Measurements from ENCODE around the gene GON4L.

GRCh38 chr1:155897746-155898145, 40.7 kb upstream of the GON4L start:
- no peak for TF ChIP-seq ATF3 (CRISPR knock-in tag; conservative IDR thresholded peaks at IDR 0.05)
- TF ChIP-seq ERG (CRISPR knock-in tag; IDR thresholded peaks at IDR 0.05): no peak
- TF ChIP-seq JUN (CRISPR knock-in tag; IDR thresholded peaks at IDR 0.05): no peak
- TF ChIP-seq CTCF (IDR thresholded peaks at IDR 0.05): no peak
- TF ChIP-seq PREB (CRISPR knock-in tag; IDR thresholded peaks at IDR 0.05; ENCODE audit: borderline replicate concordance): no peak
- no peak for TF ChIP-seq CBFB (CRISPR knock-in tag; IDR thresholded peaks at IDR 0.05; ENCODE audit: low read depth)
- TF ChIP-seq ETV6 (CRISPR knock-in tag; IDR thresholded peaks at IDR 0.05): no peak
- no peak for TF ChIP-seq PRRX2 (CRISPR knock-in tag; IDR thresholded peaks at IDR 0.05)
- TF ChIP-seq CREB1 (CRISPR knock-in tag; IDR thresholded peaks at IDR 0.05): no peak
- TF ChIP-seq SP1 (CRISPR knock-in tag; conservative IDR thresholded peaks at IDR 0.05): no peak
- TF ChIP-seq ZBTB43 (CRISPR knock-in tag; IDR thresholded peaks at IDR 0.05): no peak
